ENCODE results near the gene NTPCR. TPM values are rescaled to one million over a fixed set of nuclear protein-coding genes. Genes with fewer than 3 reads are reported as not detected.

The NTPCR gene
- polyA plus RNA-seq, 1 donor (not counting 4 experiments of a cell fraction or from before 2014, with no cell fraction given), result 40.0 TPM

GRCh38 chr1:233006541-233006973 is 56.1 kb downstream of the NTPCR start:
- Histone ChIP-seq H3K4me1 (ENCODE audit: control insufficient read depth, extremely low read depth, insufficient read depth, low read length) (no peaks in the 10 kb centered on the region), H2AFZ (ENCODE audit: control insufficient read depth, low read length) (no peak overlapping the region), H3K36me3 (ENCODE audit: control insufficient read depth in 2 of 2, extremely low read depth in 1 of 2, insufficient read depth in 2 of 2, low read length in 2 of 2) (peaks cover 5 to 12% of the 10 kb centered on the region in 2 experiments), H3K9ac (ENCODE audit: control insufficient read depth, extremely low read depth, insufficient read depth, low read length) (no peak overlapping the region), H3K27me3 (ENCODE audit: control insufficient read depth, extremely low read depth, insufficient read depth, low read length) (no peaks in the 10 kb centered on the region), H3K4me2 (ENCODE audit: control insufficient read depth, extremely low read depth, insufficient read depth, low read depth, low read length) (no peak overlapping the region), H3K9me1 (ENCODE audit: control insufficient read depth, extremely low read depth, insufficient read depth, low read length) (peaks cover 2% of the 10 kb centered on the region), H3K4me3 (ENCODE audit: control insufficient read depth in 2 of 3, extremely low read depth in 1 of 3, insufficient read depth in 2 of 3, low read depth in 1 of 3, low read length in 3 of 3) (no peak overlapping the region), H3K79me2 (ENCODE audit: control insufficient read depth, insufficient read depth, low read length) (no peaks in the 10 kb centered on the region), H4K20me1 (ENCODE audit: control insufficient read depth, extremely low read depth, insufficient read depth, low read length) (no peaks in the 10 kb centered on the region), H3K9me3 (ENCODE audit: control insufficient read depth, low read depth, low read length) (no peaks in the 10 kb centered on the region), H3K27ac (ENCODE audit: control insufficient read depth, insufficient read depth, low read length) (no peak overlapping the region)
- DNase-seq (ENCODE audit: low read depth, low spot score) (no peak), FAIRE-seq (no peak)
- dilution Hi-C loops (cut with MboI; ENCODE audit: extremely low pct_ligation_motif_present, low sequenced_read_pairs), result no loop called here
- no peak for TF ChIP-seq CTCF (optimal IDR thresholded peaks at IDR 0.05 in 1 of 3, IDR thresholded peaks at IDR 0.05 in 1 of 3, conservative IDR thresholded peaks at IDR 0.05 in 1 of 3; ENCODE audit: extremely low read depth in 1 of 3, insufficient read depth in 2 of 3, low read length in 3 of 3)
- no peak for TF ChIP-seq EZH2 (IDR thresholded peaks at IDR 0.05; ENCODE audit: low read length)

GRCh38 chr1:233010146-233010545 is 59.7 kb downstream of the NTPCR start:
- DNase-seq (ENCODE audit: low read depth, low spot score) (no peak), FAIRE-seq (no peak)
- dilution Hi-C loops (cut with MboI; ENCODE audit: extremely low pct_ligation_motif_present, low sequenced_read_pairs), result no loop called here
- TF ChIP-seq EZH2 (IDR thresholded peaks at IDR 0.05; ENCODE audit: low read length), result no peak
- no peak for TF ChIP-seq CTCF (optimal IDR thresholded peaks at IDR 0.05 in 1 of 3, IDR thresholded peaks at IDR 0.05 in 1 of 3, conservative IDR thresholded peaks at IDR 0.05 in 1 of 3; ENCODE audit: extremely low read depth in 1 of 3, insufficient read depth in 2 of 3, low read length in 3 of 3)
- no peak overlapping the region for H2AFZ ChIP-seq (ENCODE audit: control insufficient read depth, low read length)
- no peaks in the 10 kb centered on the region for H3K27me3 ChIP-seq (ENCODE audit: control insufficient read depth, extremely low read depth, insufficient read depth, low read length)
- no peaks in the 10 kb centered on the region for H3K9me3 ChIP-seq (ENCODE audit: control insufficient read depth, low read depth, low read length)
- H3K79me2 ChIP-seq (ENCODE audit: control insufficient read depth, insufficient read depth, low read length), result no peaks in the 10 kb centered on the region
- H3K9me1 ChIP-seq (ENCODE audit: control insufficient read depth, extremely low read depth, insufficient read depth, low read length), result peaks cover 2% of the 10 kb centered on the region
- H3K4me3 ChIP-seq (ENCODE audit: control insufficient read depth in 2 of 3, extremely low read depth in 1 of 3, insufficient read depth in 2 of 3, low read depth in 1 of 3, low read length in 3 of 3), result no peak overlapping the region
- H3K27ac ChIP-seq (ENCODE audit: control insufficient read depth, insufficient read depth, low read length), result no peak overlapping the region
- no peak overlapping the region for H3K9ac ChIP-seq (ENCODE audit: control insufficient read depth, extremely low read depth, insufficient read depth, low read length)
- H3K4me2 ChIP-seq (ENCODE audit: control insufficient read depth, extremely low read depth, insufficient read depth, low read depth, low read length), result no peak overlapping the region
- no peaks in the 10 kb centered on the region for H3K4me1 ChIP-seq (ENCODE audit: control insufficient read depth, extremely low read depth, insufficient read depth, low read length)
- H3K36me3 ChIP-seq (ENCODE audit: control insufficient read depth in 2 of 2, extremely low read depth in 1 of 2, insufficient read depth in 2 of 2, low read length in 2 of 2), result peaks cover 5 to 15% of the 10 kb centered on the region in 2 experiments
- no peaks in the 10 kb centered on the region for H4K20me1 ChIP-seq (ENCODE audit: control insufficient read depth, extremely low read depth, insufficient read depth, low read length)
